ENCODE results near the gene MAP2K1. TPM values are rescaled to one million over a fixed set of nuclear protein-coding genes. Genes with fewer than 3 reads are reported as not detected.

The MAP2K1 gene
- total RNA-seq, 1 donor from 2014 or later: 27.3 TPM

DNA sequence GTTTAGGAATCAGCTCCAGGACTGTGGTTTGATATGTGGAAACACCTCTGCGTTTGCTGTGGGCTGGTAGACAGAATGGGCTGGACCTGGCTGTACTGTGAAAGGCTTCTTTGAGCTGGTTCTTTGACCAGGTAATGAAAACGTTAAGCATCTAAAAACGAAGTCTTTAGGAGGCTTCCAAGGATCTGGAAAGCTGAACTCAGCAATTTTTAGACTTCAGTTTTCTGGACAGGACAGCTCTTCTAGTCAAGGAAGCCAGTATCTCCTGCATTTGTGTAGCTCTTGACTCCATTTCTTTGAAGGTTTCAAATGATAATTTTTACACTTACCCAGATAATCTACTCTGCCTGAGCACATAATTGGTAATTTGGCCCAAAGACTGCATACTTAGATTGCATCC, 25.5 kb downstream of the MAP2K1 start:
- no peak overlapping the region for H3K27ac Mint-ChIP-seq (ENCODE audit: unreplicated experiment)
- H3K36me3 Mint-ChIP-seq (ENCODE audit: unreplicated experiment): no peaks in the 10 kb centered on the region
- peaks cover 2% of the 10 kb centered on the region for H3K27me3 Mint-ChIP-seq (ENCODE audit: unreplicated experiment)
- H3K4me1 Mint-ChIP-seq (ENCODE audit: low read depth, unreplicated experiment): peaks cover 30% of the 10 kb centered on the region
- no peak overlapping the region for H3K4me3 Mint-ChIP-seq (ENCODE audit: unreplicated experiment)
- peaks cover 1% of the 10 kb centered on the region for H3K9me3 Mint-ChIP-seq (ENCODE audit: unreplicated experiment)
- no peak for DNase-seq
- TF ChIP-seq, protein P1, sequence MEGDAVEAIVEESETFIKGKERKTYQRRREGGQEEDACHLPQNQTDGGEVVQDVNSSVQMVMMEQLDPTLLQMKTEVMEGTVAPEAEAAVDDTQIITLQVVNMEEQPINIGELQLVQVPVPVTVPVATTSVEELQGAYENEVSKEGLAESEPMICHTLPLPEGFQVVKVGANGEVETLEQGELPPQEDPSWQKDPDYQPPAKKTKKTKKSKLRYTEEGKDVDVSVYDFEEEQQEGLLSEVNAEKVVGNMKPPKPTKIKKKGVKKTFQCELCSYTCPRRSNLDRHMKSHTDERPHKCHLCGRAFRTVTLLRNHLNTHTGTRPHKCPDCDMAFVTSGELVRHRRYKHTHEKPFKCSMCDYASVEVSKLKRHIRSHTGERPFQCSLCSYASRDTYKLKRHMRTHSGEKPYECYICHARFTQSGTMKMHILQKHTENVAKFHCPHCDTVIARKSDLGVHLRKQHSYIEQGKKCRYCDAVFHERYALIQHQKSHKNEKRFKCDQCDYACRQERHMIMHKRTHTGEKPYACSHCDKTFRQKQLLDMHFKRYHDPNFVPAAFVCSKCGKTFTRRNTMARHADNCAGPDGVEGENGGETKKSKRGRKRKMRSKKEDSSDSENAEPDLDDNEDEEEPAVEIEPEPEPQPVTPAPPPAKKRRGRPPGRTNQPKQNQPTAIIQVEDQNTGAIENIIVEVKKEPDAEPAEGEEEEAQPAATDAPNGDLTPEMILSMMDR (IDR thresholded peaks at IDR 0.05; ENCODE audit: partially characterized antibody, unreplicated experiment): no peak

DNA sequence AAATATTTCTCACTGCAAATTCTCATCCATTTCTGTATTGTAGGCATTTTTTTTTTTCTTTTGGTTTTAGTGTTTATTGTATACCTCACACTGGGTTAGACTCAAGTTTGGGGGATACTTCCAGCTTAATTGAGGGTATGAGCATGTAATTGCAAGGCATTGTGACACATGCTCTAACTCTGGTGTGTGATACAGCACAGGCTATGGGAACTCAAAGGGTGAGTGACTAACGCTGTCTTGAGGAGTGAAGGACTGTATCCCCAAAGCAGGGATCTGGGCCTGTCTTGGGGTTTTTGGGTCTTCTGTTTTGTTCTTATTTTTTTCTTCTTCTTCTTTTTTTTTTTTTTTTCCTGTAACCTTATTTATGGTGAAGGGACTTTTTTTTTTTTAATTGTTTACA, 26.9 kb downstream of the MAP2K1 start:
- no peak overlapping the region for H3K27ac Mint-ChIP-seq (ENCODE audit: unreplicated experiment)
- H3K36me3 Mint-ChIP-seq (ENCODE audit: unreplicated experiment): no peaks in the 10 kb centered on the region
- no peak for DNase-seq
- H3K9me3 Mint-ChIP-seq (ENCODE audit: unreplicated experiment): peaks cover 1% of the 10 kb centered on the region
- H3K27me3 Mint-ChIP-seq (ENCODE audit: unreplicated experiment): peaks cover 4% of the 10 kb centered on the region
- H3K4me3 Mint-ChIP-seq (ENCODE audit: unreplicated experiment): no peak overlapping the region
- peaks cover 31% of the 10 kb centered on the region for H3K4me1 Mint-ChIP-seq (ENCODE audit: low read depth, unreplicated experiment)
- TF ChIP-seq, protein P1 (IDR thresholded peaks at IDR 0.05; ENCODE audit: partially characterized antibody, unreplicated experiment): no peak

DNA sequence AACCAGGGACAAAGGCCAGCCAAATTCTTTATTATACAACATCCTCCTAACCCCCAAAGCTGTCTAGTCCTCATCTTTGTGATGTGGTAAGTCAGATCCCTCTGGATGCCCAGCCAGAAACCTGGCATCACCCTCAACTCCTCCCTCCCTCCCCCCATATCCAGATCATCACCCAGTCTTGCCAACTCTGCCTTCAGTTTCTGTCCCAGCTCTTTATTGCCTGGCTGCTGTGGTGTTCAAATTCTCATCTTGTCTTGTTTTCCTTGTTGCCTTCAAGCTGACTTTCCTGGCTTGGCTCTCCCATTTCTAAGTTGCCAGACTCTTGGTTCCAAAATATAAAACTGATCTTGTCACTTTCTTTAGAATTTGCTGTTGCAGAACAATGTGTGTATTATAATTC, 28.6 kb downstream of the MAP2K1 start:
- TF ChIP-seq, protein P1 (IDR thresholded peaks at IDR 0.05; ENCODE audit: partially characterized antibody, unreplicated experiment): no peak
- H3K36me3 Mint-ChIP-seq (ENCODE audit: unreplicated experiment): no peaks in the 10 kb centered on the region
- no peak overlapping the region for H3K27ac Mint-ChIP-seq (ENCODE audit: unreplicated experiment)
- DNase-seq: no peak
- H3K9me3 Mint-ChIP-seq (ENCODE audit: unreplicated experiment): peaks cover 1% of the 10 kb centered on the region
- H3K27me3 Mint-ChIP-seq (ENCODE audit: unreplicated experiment): peaks cover 6% of the 10 kb centered on the region
- H3K4me3 Mint-ChIP-seq (ENCODE audit: unreplicated experiment): no peak overlapping the region
- H3K4me1 Mint-ChIP-seq (ENCODE audit: low read depth, unreplicated experiment): peaks cover 15% of the 10 kb centered on the region

DNA sequence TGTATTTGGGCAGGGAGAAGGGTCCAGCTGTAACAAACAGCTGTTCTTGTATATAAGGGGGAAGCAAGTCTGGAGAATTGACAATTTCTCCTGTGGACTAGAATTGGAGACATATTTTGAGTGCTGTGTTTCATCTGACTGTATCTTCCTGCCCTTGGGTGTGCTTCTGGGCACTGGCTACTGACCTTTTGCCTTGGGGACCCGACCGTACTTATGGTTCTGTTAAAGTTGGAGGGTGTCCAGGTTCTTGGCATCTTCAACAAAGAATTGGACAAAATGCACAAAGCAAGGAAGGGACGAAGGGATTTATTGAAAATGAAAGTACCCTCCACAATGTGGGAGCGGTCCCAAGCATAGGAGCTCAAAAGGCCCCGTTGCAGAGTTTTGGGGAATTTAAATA, 31.0 kb downstream of the MAP2K1 start:
- Mint-ChIP-seq H3K4me1 (ENCODE audit: low read depth, unreplicated experiment) (peaks cover 9% of the 10 kb centered on the region), H3K4me3 (ENCODE audit: unreplicated experiment) (no peak overlapping the region), H3K27ac (ENCODE audit: unreplicated experiment) (no peak overlapping the region), H3K27me3 (ENCODE audit: unreplicated experiment) (peaks cover 6% of the 10 kb centered on the region), H3K36me3 (ENCODE audit: unreplicated experiment) (no peaks in the 10 kb centered on the region), H3K9me3 (ENCODE audit: unreplicated experiment) (peaks cover 1% of the 10 kb centered on the region)
- DNase-seq: no peak
- TF ChIP-seq, protein P1 (IDR thresholded peaks at IDR 0.05; ENCODE audit: partially characterized antibody, unreplicated experiment): no peak

DNA sequence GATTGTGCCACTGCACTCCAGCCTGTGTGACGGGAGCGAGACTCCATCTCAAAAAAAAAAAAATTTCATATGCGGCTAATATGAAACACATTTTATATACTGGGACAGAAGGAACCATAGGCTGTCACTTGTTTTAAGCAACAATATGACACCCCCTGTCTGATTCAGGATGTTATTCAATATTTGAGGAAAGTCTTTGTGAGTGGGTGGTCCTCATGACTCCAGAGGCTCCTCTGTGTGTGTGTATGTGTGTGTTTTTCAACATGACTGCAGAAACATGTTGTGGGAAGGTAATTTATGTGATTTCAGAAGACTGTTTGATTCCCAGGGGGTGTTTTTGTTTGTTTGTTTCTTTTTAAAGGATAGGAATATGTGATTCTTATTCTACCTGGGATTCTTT, 32.8 kb downstream of the MAP2K1 start:
- no peak for DNase-seq
- Mint-ChIP-seq H3K9me3 (ENCODE audit: unreplicated experiment) (peaks cover 1% of the 10 kb centered on the region), H3K27me3 (ENCODE audit: unreplicated experiment) (peaks cover 6% of the 10 kb centered on the region), H3K36me3 (ENCODE audit: unreplicated experiment) (no peaks in the 10 kb centered on the region), H3K4me3 (ENCODE audit: unreplicated experiment) (no peak overlapping the region), H3K27ac (ENCODE audit: unreplicated experiment) (no peak overlapping the region), H3K4me1 (ENCODE audit: low read depth, unreplicated experiment) (peaks cover 9% of the 10 kb centered on the region)
- TF ChIP-seq, protein P1 (IDR thresholded peaks at IDR 0.05; ENCODE audit: partially characterized antibody, unreplicated experiment): no peak
